HCT116 (cell line): Measurements from ENCODE around the gene CCDC66.

ENCODE experiments used
- CEBPB ChIP-seq: IDR thresholded peaks from 2 replicates; pipeline ENCODE4 v1.6.1; 2012; ENCODE audit warnings: low read depth
- ELF1 ChIP-seq: IDR thresholded peaks from 2 replicates; pipeline ENCODE4 v1.6.1; 2012; ENCODE audit warnings: low read depth, borderline replicate concordance
- EZH2 ChIP-seq: fragments of 200-600 bp; sonication (generic); IDR thresholded peaks from 2 replicates; pipeline ENCODE4 v1.6.1; 2017; ENCODE audit warnings: antibody characterized with exemption, mixed run types
- POLR2A ChIP-seq: IDR thresholded peaks from 2 replicates; pipeline ENCODE4 v1.7.0; 2011; ENCODE audit warnings: borderline replicate concordance; ENCODE audit not compliant: insufficient read depth, insufficient read length; ENCODE audit errors: extremely low read depth
- POLR2AphosphoS5 ChIP-seq: IDR thresholded peaks from 2 replicates; pipeline ENCODE4 v1.6.1; 2011; ENCODE audit warnings: mild to moderate bottlenecking, low read depth, low read length, moderate library complexity
- SIN3A ChIP-seq: IDR thresholded peaks from 2 replicates; pipeline ENCODE4 v1.6.1; 2012; ENCODE audit warnings: low read depth
- SRF ChIP-seq: IDR thresholded peaks from 2 replicates; pipeline ENCODE4 v1.6.1; 2012; ENCODE audit warnings: low read depth
- TCF7L2 ChIP-seq: IDR thresholded peaks from 2 replicates; pipeline ENCODE4 v1.7.0; 2011; ENCODE audit warnings: borderline replicate concordance, inconsistent platforms; ENCODE audit not compliant: insufficient read depth, insufficient read length; ENCODE audit errors: extremely low read depth
- TF ChIP-seq, protein P1 (sequence below), 3 experiments: fragments of 200-600 bp in 1 of 3; sonication (generic) in 1 of 3; IDR thresholded peaks in 2 of 3; conservative IDR thresholded peaks in 1 of 3; 2 replicates each; pipeline ENCODE4 v1.5.1; 2012 to 2017; ENCODE audit warnings: low read depth in 2 of 3, low read length in 2 of 3, antibody characterized with exemption in 1 of 3, borderline replicate concordance in 1 of 3, control low read depth in 1 of 3, mild to moderate bottlenecking in 1 of 3, mixed read lengths in 1 of 3, mixed run types in 1 of 3, moderate library complexity in 1 of 3; ENCODE audit not compliant: insufficient read depth in 1 of 3

DNA sequence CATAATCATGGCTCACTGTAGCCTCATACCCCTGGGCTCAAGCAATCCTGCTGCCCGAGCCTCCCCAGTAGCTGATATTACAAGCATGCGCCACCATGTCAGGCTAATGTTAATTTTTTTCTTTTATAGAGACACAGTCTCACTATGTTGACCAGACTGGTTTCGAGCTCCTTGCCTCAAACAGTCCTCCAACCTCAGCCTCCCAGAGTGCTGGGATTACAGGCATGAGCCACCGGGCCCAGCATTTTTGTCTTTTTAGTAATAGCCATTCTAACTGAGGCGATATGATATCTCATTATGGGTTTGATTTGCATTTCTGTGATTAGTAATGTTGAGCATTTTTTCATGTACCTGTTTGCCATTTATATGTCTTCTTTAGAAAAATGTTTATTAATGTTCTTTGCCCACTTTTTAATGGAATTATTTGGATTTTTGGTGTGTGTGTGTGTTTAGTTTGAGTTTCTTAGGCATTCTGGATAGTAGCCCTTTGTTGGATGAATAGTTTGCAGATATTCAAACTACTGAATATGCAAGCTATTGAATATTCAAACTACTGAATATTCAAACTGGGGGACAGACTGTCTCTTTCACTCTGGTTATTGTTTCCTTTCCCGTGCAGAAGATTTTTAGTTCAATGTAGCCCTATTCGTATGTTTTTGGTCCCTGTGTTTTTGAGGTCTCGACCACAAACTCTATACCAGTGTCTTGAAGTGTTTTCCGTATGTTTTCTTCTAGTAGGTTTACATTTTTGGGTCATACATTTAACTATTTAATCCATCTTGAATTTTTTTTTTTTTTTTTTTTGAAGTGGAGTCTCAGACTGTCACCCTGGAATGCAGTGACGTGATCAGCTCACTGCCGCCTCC lies 39.2 kb downstream of the CCDC66 start:
- TF ChIP-seq, protein P1, sequence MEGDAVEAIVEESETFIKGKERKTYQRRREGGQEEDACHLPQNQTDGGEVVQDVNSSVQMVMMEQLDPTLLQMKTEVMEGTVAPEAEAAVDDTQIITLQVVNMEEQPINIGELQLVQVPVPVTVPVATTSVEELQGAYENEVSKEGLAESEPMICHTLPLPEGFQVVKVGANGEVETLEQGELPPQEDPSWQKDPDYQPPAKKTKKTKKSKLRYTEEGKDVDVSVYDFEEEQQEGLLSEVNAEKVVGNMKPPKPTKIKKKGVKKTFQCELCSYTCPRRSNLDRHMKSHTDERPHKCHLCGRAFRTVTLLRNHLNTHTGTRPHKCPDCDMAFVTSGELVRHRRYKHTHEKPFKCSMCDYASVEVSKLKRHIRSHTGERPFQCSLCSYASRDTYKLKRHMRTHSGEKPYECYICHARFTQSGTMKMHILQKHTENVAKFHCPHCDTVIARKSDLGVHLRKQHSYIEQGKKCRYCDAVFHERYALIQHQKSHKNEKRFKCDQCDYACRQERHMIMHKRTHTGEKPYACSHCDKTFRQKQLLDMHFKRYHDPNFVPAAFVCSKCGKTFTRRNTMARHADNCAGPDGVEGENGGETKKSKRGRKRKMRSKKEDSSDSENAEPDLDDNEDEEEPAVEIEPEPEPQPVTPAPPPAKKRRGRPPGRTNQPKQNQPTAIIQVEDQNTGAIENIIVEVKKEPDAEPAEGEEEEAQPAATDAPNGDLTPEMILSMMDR (IDR thresholded peaks at IDR 0.05 in 2 of 3, conservative IDR thresholded peaks at IDR 0.05 in 1 of 3; ENCODE audit: borderline replicate concordance in 1 of 3, insufficient read depth in 1 of 3, low read depth in 2 of 3, low read length in 2 of 3), result no peak
- no peak for TF ChIP-seq EZH2
- no peak for TF ChIP-seq POLR2A
- TF ChIP-seq SRF, result no peak
- TF ChIP-seq ELF1, result no peak
- TF ChIP-seq TCF7L2, result no peak
- no peak for TF ChIP-seq SIN3A
- no peak for TF ChIP-seq CEBPB
- TF ChIP-seq POLR2AphosphoS5, result no peak
